ENCODE results near the gene SLC39A3.

The SLC39A3 gene

GRCh38 chr19:2732157-2732725, 7.6 kb downstream of the SLC39A3 start:
- no peak overlapping the region for H3K4me3 ChIP-seq (ENCODE audit: control insufficient read depth, low read depth, low read length)
- DNase-seq (ENCODE audit: low read depth): no peak
- TF ChIP-seq CTCF (conservative IDR thresholded peaks at IDR 0.05; ENCODE audit: control insufficient read depth, insufficient read depth, low read depth, low read length): no peak

GRCh38 chr19:2731181-2731995, 8.4 kb downstream of the SLC39A3 start:
- no peak for DNase-seq (ENCODE audit: low read depth)
- no peak overlapping the region for H3K4me3 ChIP-seq (ENCODE audit: control insufficient read depth, low read depth, low read length)
- no peak for TF ChIP-seq CTCF (conservative IDR thresholded peaks at IDR 0.05; ENCODE audit: control insufficient read depth, insufficient read depth, low read depth, low read length)

GRCh38 chr19:2729943-2730818, 9.6 kb downstream of the SLC39A3 start:
- H3K4me3 ChIP-seq (ENCODE audit: control insufficient read depth, low read depth, low read length): no peak overlapping the region
- no peak for DNase-seq (ENCODE audit: low read depth)

GRCh38 chr19:2728783-2729387, 10.9 kb downstream of the SLC39A3 start:
- DNase-seq (ENCODE audit: low read depth): no peak
- no peak for TF ChIP-seq CTCF (conservative IDR thresholded peaks at IDR 0.05; ENCODE audit: control insufficient read depth, insufficient read depth, low read depth, low read length)
- no peak overlapping the region for H3K4me3 ChIP-seq (ENCODE audit: control insufficient read depth, low read depth, low read length)

More at GRCh38 chr19:2729943-2730818, 9.6 kb downstream of the SLC39A3 start:
- no peak for TF ChIP-seq CTCF (conservative IDR thresholded peaks at IDR 0.05; ENCODE audit: control insufficient read depth, insufficient read depth, low read depth, low read length)

- no peak for DNase-seq (ENCODE audit: low read depth)
- no peak for TF ChIP-seq CTCF (conservative IDR thresholded peaks at IDR 0.05; ENCODE audit: control insufficient read depth, insufficient read depth, low read depth, low read length)
- no peak overlapping the region for H3K4me3 ChIP-seq (ENCODE audit: control insufficient read depth, low read depth, low read length)
Observed at GRCh38 chr19:2727640-2727944, 12.2 kb downstream of the SLC39A3 start.

GRCh38 chr19:2726904-2727639, 12.7 kb downstream of the SLC39A3 start:
- no peak overlapping the region for H3K4me3 ChIP-seq (ENCODE audit: control insufficient read depth, low read depth, low read length)
- DNase-seq (ENCODE audit: low read depth): no peak
- TF ChIP-seq CTCF (conservative IDR thresholded peaks at IDR 0.05; ENCODE audit: control insufficient read depth, insufficient read depth, low read depth, low read length): no peak
